ENCODE data around the gene MC2R. TPM values are rescaled to one million over a fixed set of nuclear protein-coding genes. Genes with fewer than 3 reads are reported as not detected.

MC2R gene
- total and polyA plus RNA-seq, 2 of the 4 experiments (the other 2 are of a cell fraction) = not detected

DNA sequence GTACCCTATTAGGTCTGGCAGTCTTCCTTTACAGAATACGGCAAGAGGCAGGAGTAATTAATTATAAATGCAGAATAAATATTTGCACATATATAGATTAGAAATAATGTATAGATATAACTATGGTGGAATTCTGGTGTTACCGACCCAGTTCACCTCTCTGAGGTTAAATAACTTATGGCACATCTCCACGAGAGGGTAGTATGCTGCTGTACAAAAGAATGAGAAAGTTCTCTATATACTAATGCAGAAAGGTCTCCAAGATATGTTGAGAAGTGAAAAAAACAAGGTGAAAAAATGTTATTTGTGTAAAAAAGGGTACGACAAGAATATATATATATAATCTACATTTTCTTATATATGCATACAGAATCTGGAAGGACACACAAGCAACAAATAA lies 40.8 kb downstream of the MC2R start:
- dilution Hi-C loops (cut with HindIII; ENCODE audit: low sequenced_read_pairs, unreplicated experiment) = no loop called here
- no peak overlapping the region for H2BK15ac ChIP-seq (ENCODE audit: low read depth, low read length)
- no CpG with 5 or more reads among the region's 4 CpGs for WGBS, 2 experiments (ENCODE audit: extremely low coverage in 2 of 2, insufficient read length in 1 of 2)
- CTCF ChIA-PET = no interaction called here
- DNase-seq = no peak
- no peak overlapping the region for H2AFZ ChIP-seq (replicated peaks; ENCODE audit: low read length, poor library complexity)
- H4K91ac ChIP-seq (ENCODE audit: insufficient read depth, low read depth, low read length) = no peak overlapping the region
- TF ChIP-seq RFX5 (IDR thresholded peaks at IDR 0.05; ENCODE audit: low read depth, low read length) (no peak), ELK1 (IDR thresholded peaks at IDR 0.05; ENCODE audit: borderline replicate concordance, low read depth, low read length) (no peak), MXI1 (IDR thresholded peaks at IDR 0.05; ENCODE audit: borderline replicate concordance, low read depth, low read length) (no peak), NFE2L2 (IDR thresholded peaks at IDR 0.05; ENCODE audit: low read depth, low read length) (no peak), CEBPB (IDR thresholded peaks at IDR 0.05; ENCODE audit: low read depth, low read length) (no peak), MAZ (IDR thresholded peaks at IDR 0.05; ENCODE audit: borderline replicate concordance, low read depth, low read length) (no peak), CHD1 (IDR thresholded peaks at IDR 0.05; ENCODE audit: low read depth, low read length) (no peak), SMC3 (IDR thresholded peaks at IDR 0.05; ENCODE audit: low read depth, low read length) (no peak), POLR2A (IDR thresholded peaks at IDR 0.05; ENCODE audit: low read depth, low read length) (no peak), USF2 (IDR thresholded peaks at IDR 0.05; ENCODE audit: low read depth, low read length) (no peak)
- H3K14ac ChIP-seq (replicated peaks; ENCODE audit: low read depth, low read length) = no peak overlapping the region
- H3K4ac ChIP-seq (ENCODE audit: low read depth, low read length) = no peak overlapping the region
- H3K79me1 ChIP-seq (ENCODE audit: low read depth in 1 of 2, low read length in 2 of 2) = no peaks in the 10 kb centered on the region
- H3K56ac ChIP-seq (ENCODE audit: extremely low read depth, insufficient read depth, low read length) = no peak overlapping the region
- H2BK120ac ChIP-seq (ENCODE audit: low read depth, low read length) = no peak overlapping the region
- no peak for ATAC-seq (ENCODE audit: low read depth)
- H3K9ac ChIP-seq (ENCODE audit: low read depth, low read length) = no peak overlapping the region
- POLR2A ChIA-PET (ENCODE audit: unreplicated experiment) = no interaction called here
- no peak overlapping the region for H2BK20ac ChIP-seq (ENCODE audit: low read depth, low read length)
- in situ Hi-C loops (cut with MboI; ENCODE audit: low sequenced_read_pairs) = no loop called here
- no peak overlapping the region for H3K27ac ChIP-seq (ENCODE audit: insufficient read depth, low read length)
- H3K27me3 ChIP-seq (ENCODE audit: control insufficient read depth, insufficient read depth, low read length) = no peaks in the 10 kb centered on the region
- no TSS peak for BruUV-seq (replicated peaks)
- no peak overlapping the region for H4K8ac ChIP-seq (ENCODE audit: low read depth in 2 of 2, low read length in 2 of 2)
- no peak overlapping the region for H2AK5ac ChIP-seq (ENCODE audit: low read depth, low read length)
- H3K4me2 ChIP-seq (ENCODE audit: low read depth, low read length) = no peak overlapping the region
- intact Hi-C loops (cut with micrococcal nuclease) = no loop called here
- peaks cover 12% of the 10 kb centered on the region; the same call in 1 of the 2 replicates for H3K9me3 ChIP-seq (ENCODE audit: control insufficient read depth, insufficient read depth, low read length)
- H3K18ac ChIP-seq (ENCODE audit: low read depth, low read length) = no peak overlapping the region
- no peak overlapping the region for H3K23ac ChIP-seq (ENCODE audit: low read depth, low read length)
- H3K36me3 ChIP-seq (ENCODE audit: control insufficient read depth, insufficient read depth, low read length) = no peaks in the 10 kb centered on the region
- H3K9me1 ChIP-seq (ENCODE audit: insufficient read depth, low read length) = no peaks in the 10 kb centered on the region
- no peak overlapping the region for H3K4me3 ChIP-seq (ENCODE audit: insufficient read depth, low read depth, low read length)
- no peaks in the 10 kb centered on the region for H4K20me1 ChIP-seq (ENCODE audit: insufficient read depth, low read length)
- H2AK9ac ChIP-seq (replicated peaks; ENCODE audit: low read depth, low read length, poor library complexity) = no peak overlapping the region
- H4K5ac ChIP-seq (ENCODE audit: low read depth, low read length) = no peak overlapping the region
- no peaks in the 10 kb centered on the region for H3K4me1 ChIP-seq (ENCODE audit: control insufficient read depth, insufficient read depth, low read length)
- H2BK5ac ChIP-seq (ENCODE audit: low read depth, low read length, poor library complexity, severe bottlenecking) = no peak overlapping the region

Data from IMR-90 (cell line).